Naive thymus-derived CD4-positive, alpha-beta T cell (primary cell): ENCODE measurements around the gene CSNK1A1. TPM values are rescaled to one million over a fixed set of nuclear protein-coding genes. Genes with fewer than 3 reads are reported as not detected.
"Not testable (repeated sequence)": the region's sequence is repeated elsewhere in the genome, so short reads cannot be mapped to it uniquely, and the experiment has no call there.

Experiments used
- ATAC-seq: fragments of 150-1000 bp; cut with Tn5 transposase; 2 replicates; pipeline ENCODE4 v1.10.0; 2021; ENCODE audit warnings: mild to moderate bottlenecking, moderate library complexity
- CTCF ChIA-PET: fragments of 350-600 bp; sonication (Branson Sonifier 250); formaldehyde crosslinking; loops from one replicate; lab custom pipeline; 2021; ENCODE audit warnings: antibody characterized with exemption; lab: Charles Lee
- POLR2A ChIA-PET: fragments of 350-600 bp; sonication (Branson Sonifier 250); formaldehyde crosslinking; loops from one replicate; lab custom pipeline; 2021; ENCODE audit warnings: antibody characterized with exemption, inconsistent platforms; lab: Charles Lee
- DNase-seq, 9 donors: peaks; one replicate each; pipeline versions ENCODE4 v3.0.0 to v3.0.0-alpha.2; 2020 to 2022; ENCODE audit warnings: mixed read lengths in 1 of 9
- H3K27ac ChIP-seq: one replicate; pipeline ENCODE4 v1.7.0; 2013; ENCODE audit warnings: mild to moderate bottlenecking, low read depth, low read length, moderate library complexity
- H3K27me3 ChIP-seq, 2 donors: one replicate each; pipeline ENCODE4 v1.7.0; 2013; ENCODE audit warnings: low read length in 2 of 2, mild to moderate bottlenecking in 2 of 2, moderate library complexity in 2 of 2; ENCODE audit not compliant: control insufficient read depth in 2 of 2, insufficient read depth in 2 of 2
- H3K36me3 ChIP-seq, 3 experiments: 1 replicate in 2 of 3; 2 replicates in 1 of 3; pipeline ENCODE4 v1.7.0; 2013; ENCODE audit warnings: low read length in 3 of 3, mild to moderate bottlenecking in 3 of 3, moderate library complexity in 1 of 3; ENCODE audit not compliant: insufficient read depth in 3 of 3, control insufficient read depth in 2 of 3
- H3K4me1 ChIP-seq, 2 donors: one replicate each; pipeline ENCODE4 v1.7.0; 2013; ENCODE audit warnings: low read length in 2 of 2, mild to moderate bottlenecking in 2 of 2, moderate library complexity in 1 of 2; ENCODE audit not compliant: control insufficient read depth in 2 of 2, insufficient read depth in 2 of 2
- H3K4me3 ChIP-seq: 2 replicates; pipeline ENCODE4 v1.7.0; 2013; ENCODE audit warnings: mild to moderate bottlenecking, low read length
- H3K9me3 ChIP-seq, 3 experiments: 1 replicate in 2 of 3; 2 replicates in 1 of 3; pipeline ENCODE4 v1.7.0; 2013; ENCODE audit warnings: low read length in 3 of 3; ENCODE audit not compliant: control insufficient read depth in 2 of 3
- H3K27ac Mint-ChIP-seq, 9 donors: one replicate each; pipeline ENCODE4 v1.8.0; 2020 to 2022; ENCODE audit warnings: mixed read lengths in 9 of 9, mild to moderate bottlenecking in 8 of 9, moderate library complexity in 5 of 9, inconsistent platforms in 2 of 9
- H3K27me3 Mint-ChIP-seq, 5 donors: one replicate each; pipeline ENCODE4 v1.8.0; 2021 to 2022; ENCODE audit warnings: mixed read lengths in 5 of 5, mild to moderate bottlenecking in 1 of 5
- H3K36me3 Mint-ChIP-seq, 5 donors: one replicate each; pipeline ENCODE4 v1.8.0; 2020 to 2022; ENCODE audit warnings: mixed read lengths in 5 of 5, mild to moderate bottlenecking in 3 of 5, inconsistent platforms in 1 of 5
- H3K4me1 Mint-ChIP-seq, 7 donors: one replicate each; pipeline ENCODE4 v1.8.0; 2020 to 2022; ENCODE audit warnings: mixed read lengths in 7 of 7, mild to moderate bottlenecking in 3 of 7, inconsistent platforms in 1 of 7
- H3K4me3 Mint-ChIP-seq, 10 donors: one replicate each; pipeline ENCODE4 v1.8.0; 2020 to 2022; ENCODE audit warnings: mild to moderate bottlenecking in 10 of 10, mixed read lengths in 10 of 10, moderate library complexity in 6 of 10, inconsistent platforms in 2 of 10
- H3K9me3 Mint-ChIP-seq, 11 donors: one replicate each; pipeline ENCODE4 v1.8.0; 2020 to 2022; ENCODE audit warnings: mixed read lengths in 11 of 11, mild to moderate bottlenecking in 4 of 11, inconsistent platforms in 1 of 11, moderate library complexity in 1 of 11
- intact Hi-C, 2 donors: fragments of 100-400 bp; cut with micrococcal nuclease; formaldehyde crosslinking; loops; one replicate each; pipeline ENCODE4 v1.15.1; 2023
- polyA plus RNA-seq, 2 donors: library from polyadenylated mRNA; unstranded; fragments of 300-500 nt; fragmentation: Illumina TruSeq; gene quantifications; one replicate each; pipeline ENCODE4 v1.2.3, GENCODE V29; 2021
- total RNA-seq, 6 experiments: library from RNA in 5 of 6; stranded (reverse) in 5 of 6; gene quantifications; 1 replicate in 5 of 6; 2 replicates in 1 of 6; pipeline ENCODE4 v1.2.3 and lab custom pipeline; 2021 to 2026

CSNK1A1 gene
- total and polyA plus RNA-seq, 7 experiments from 2014 or later: 146 to 217 (median 178) TPM

DNA sequence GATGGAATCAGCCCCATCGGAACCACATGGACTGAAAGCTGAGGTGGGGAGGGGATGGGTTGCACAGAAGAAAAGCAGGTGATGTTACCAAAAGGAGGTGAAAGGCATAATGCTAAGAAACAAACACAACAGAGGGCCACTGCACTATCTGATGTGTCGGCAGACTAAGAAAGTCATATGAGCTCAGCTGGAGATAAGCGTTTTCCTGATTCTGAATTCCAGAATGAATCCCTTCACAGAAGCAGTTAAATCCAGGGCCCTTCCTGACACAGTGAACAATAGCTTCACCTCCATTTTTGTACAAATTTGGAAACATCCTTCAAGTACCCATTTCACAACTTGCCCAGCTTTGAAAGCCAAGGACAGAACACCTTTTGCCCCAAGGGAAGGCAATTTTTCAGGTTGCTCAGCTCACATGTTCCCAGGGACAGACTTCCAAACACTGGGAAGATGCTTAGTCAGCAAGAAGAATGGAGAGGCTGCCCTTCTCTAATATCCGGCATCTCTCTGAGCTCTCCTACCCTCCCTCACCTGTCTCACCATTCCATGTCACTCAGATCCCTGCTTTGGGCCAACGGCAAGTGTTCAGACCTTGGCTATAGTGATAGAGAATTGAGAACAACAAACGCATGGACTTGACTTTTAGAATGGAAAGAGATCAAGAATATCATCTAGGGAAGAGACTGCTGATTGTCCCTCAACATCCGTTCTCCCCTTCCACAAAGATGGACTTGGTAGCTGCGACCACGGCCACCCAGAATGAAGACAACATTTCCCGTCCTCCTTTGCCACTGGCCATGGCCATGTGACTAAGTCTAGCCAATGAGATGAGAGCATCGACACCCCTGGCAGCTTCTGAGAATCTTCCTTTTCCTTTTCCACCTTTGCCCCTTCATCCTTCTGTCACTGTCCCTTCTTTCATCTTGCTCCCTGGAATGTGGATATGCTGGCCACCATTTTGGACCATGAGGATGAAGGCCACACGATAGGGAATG, 103.6 kb downstream of the CSNK1A1 start:
- Mint-ChIP-seq H3K36me3 (no peaks in the 10 kb centered on the region), H3K9me3 (no peaks in the 10 kb centered on the region), H3K4me1 (peaks cover 0 to 10% (median 2%) of the 10 kb centered on the region in 7 donors), H3K27me3 (peaks cover 0 to 5% (median 0%) of the 10 kb centered on the region in 5 donors), H3K27ac (no peak overlapping the region), H3K4me3 (no peak overlapping the region)
- no peaks in the 10 kb centered on the region for H3K4me1 ChIP-seq
- ATAC-seq (no peak), DNase-seq (no peak)
- H3K9me3 ChIP-seq: no peaks in the 10 kb centered on the region
- H3K4me3 ChIP-seq: no peak overlapping the region
- ChIA-PET POLR2A (interaction anchor here (0.6 kb wide), 1 partner anchor 123 kb away, joined by 3 read pairs; no protein-coding TSS in a partner anchor), CTCF (interaction anchor here (0.6 to 2.1 kb wide), 4 partner anchors 63 to 163 kb away, joined by 3 to 8 read pairs (median 4); no protein-coding TSS in a partner anchor)
- intact Hi-C loops: loop anchor here in 1 of 2 donors (5.0 kb wide), 1 partner anchor 45 kb away; no protein-coding TSS in a partner anchor
- no peaks in the 10 kb centered on the region for H3K27me3 ChIP-seq
- no peaks in the 10 kb centered on the region for H3K36me3 ChIP-seq
- H3K27ac ChIP-seq: no peak overlapping the region

DNA sequence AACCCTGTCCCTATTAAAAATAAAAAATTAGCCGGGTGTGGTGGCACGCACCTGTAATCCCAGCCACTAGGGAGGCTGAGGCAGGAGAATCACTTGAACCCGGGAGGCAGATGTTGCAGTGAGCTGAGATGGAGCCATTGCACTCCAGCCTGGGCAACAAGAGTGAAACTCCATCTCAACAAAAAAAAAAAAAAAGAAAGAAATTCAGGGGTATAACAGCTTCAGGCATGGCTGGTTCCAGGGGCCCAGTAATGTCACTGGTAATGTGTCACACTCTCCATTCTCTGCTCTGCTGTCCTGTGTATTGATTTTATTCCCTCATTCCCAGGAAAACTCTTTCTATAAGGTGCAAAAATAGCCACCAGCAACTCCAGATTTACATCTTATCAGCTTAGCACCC, 104.4 kb downstream of the CSNK1A1 start:
- H3K4me1 Mint-ChIP-seq: peaks cover 0 to 10% (median 4%) of the 10 kb centered on the region in 7 donors
- H3K4me1 ChIP-seq, H3K36me3 Mint-ChIP-seq, H3K4me3 ChIP-seq, H3K36me3 ChIP-seq, H3K4me3 Mint-ChIP-seq, H3K27ac ChIP-seq, H3K27ac Mint-ChIP-seq, H3K27me3 Mint-ChIP-seq, H3K9me3 ChIP-seq, H3K27me3 ChIP-seq, DNase-seq, H3K9me3 Mint-ChIP-seq, ATAC-seq, POLR2A ChIA-PET: not testable (repeated sequence)
- CTCF ChIA-PET: interaction anchor here (0.7 to 2.1 kb wide), 4 partner anchors 9 to 164 kb away, joined by 4 to 8 read pairs (median 6); no protein-coding TSS in a partner anchor
- intact Hi-C loops: loop anchor here in 1 of 2 donors (5.0 kb wide), 1 partner anchor 46 kb away; no protein-coding TSS in a partner anchor

DNA sequence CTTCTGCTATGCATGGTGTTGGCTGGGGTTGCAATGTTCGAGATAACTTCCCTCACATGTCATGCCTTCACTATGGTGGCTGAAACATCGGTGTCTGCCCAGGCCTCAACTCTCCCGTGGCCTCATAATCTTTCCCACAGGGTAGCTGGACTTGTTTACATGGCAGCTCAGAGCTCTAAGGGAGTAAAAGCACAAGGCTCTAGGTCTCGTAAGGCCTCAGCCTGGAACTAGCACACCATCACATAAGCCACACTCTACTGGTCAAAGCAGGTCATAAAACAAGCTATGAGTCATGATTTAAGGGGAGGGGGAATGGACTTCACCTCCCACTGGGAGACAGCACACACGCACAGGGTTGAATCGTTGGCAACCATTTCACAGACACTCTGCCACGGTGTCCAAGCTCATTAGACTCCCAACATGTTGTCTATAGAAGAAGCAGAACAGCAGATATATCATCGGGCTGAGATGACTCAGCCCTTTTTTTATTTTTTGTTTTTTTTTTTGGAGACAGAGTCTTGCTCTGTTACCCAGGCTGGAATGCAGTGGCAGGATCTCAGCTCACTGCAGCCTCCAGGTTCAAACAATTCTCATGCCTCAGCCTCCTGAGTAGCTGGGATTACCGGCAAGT, 105.4 kb downstream of the CSNK1A1 start:
- Mint-ChIP-seq H3K36me3 (no peaks in the 10 kb centered on the region), H3K4me1 (peaks cover 0 to 10% (median 4%) of the 10 kb centered on the region in 7 donors), H3K9me3 (no peaks in the 10 kb centered on the region), H3K27me3 (peaks cover 0 to 5% (median 0%) of the 10 kb centered on the region in 5 donors), H3K4me3 (no peak overlapping the region), H3K27ac (no peak overlapping the region)
- H3K27me3 ChIP-seq: no peaks in the 10 kb centered on the region
- no peak overlapping the region for H3K4me3 ChIP-seq
- ChIA-PET POLR2A (no interaction called here), CTCF (interaction anchor here (0.6 to 2.1 kb wide), 5 partner anchors 10 to 145 kb away, joined by 3 to 8 read pairs (median 6); no protein-coding TSS in a partner anchor)
- H3K9me3 ChIP-seq: no peaks in the 10 kb centered on the region
- no peak overlapping the region for H3K27ac ChIP-seq
- intact Hi-C loops: loop anchor here in 1 of 2 donors (5.0 kb wide), 1 partner anchor 46 kb away; no protein-coding TSS in a partner anchor
- no peaks in the 10 kb centered on the region for H3K36me3 ChIP-seq
- H3K4me1 ChIP-seq: no peaks in the 10 kb centered on the region
- ATAC-seq (no peak), DNase-seq (no peak)

DNA sequence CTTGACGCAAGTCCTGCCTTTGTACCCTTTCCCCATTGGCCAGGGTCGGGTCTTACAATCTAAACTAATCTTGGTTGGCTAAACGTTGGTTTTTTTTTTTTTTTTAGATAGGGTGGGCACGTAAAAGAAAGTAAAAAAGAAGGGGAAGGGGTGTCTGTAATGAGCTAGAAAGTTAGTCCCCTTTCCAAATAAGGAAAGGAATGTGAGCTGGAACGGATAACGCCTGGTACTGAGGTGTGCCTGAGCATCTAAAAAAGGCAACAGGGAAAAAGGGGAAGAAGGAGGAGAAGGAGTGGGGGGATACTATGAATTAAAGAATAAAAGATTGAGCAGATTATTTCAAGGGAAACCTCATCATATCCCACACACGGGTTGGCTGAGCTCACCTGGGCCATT, 105.9 kb downstream of the CSNK1A1 start:
- Histone ChIP-seq H3K4me1 (no peaks in the 10 kb centered on the region), H3K27me3 (no peaks in the 10 kb centered on the region), H3K4me3 (no peak overlapping the region), H3K9me3 (no peaks in the 10 kb centered on the region), H3K36me3 (no peaks in the 10 kb centered on the region), H3K27ac (no peak overlapping the region)
- CTCF ChIA-PET: interaction anchor here (0.6 to 2.1 kb wide), 5 partner anchors 10 to 145 kb away, joined by 3 to 8 read pairs (median 6); no protein-coding TSS in a partner anchor
- POLR2A ChIA-PET: no interaction called here
- Mint-ChIP-seq H3K27me3 (peaks cover 0 to 5% (median 0%) of the 10 kb centered on the region in 5 donors), H3K36me3 (no peaks in the 10 kb centered on the region), H3K9me3 (no peaks in the 10 kb centered on the region), H3K27ac (no peak overlapping the region), H3K4me1 (peaks cover 0 to 11% (median 4%) of the 10 kb centered on the region in 7 donors), H3K4me3 (no peak overlapping the region)
- ATAC-seq: no peak
- no peak for DNase-seq
- intact Hi-C loops: loop anchor here in 1 of 2 donors (5.0 kb wide), 1 partner anchor 47 kb away; no protein-coding TSS in a partner anchor

DNA sequence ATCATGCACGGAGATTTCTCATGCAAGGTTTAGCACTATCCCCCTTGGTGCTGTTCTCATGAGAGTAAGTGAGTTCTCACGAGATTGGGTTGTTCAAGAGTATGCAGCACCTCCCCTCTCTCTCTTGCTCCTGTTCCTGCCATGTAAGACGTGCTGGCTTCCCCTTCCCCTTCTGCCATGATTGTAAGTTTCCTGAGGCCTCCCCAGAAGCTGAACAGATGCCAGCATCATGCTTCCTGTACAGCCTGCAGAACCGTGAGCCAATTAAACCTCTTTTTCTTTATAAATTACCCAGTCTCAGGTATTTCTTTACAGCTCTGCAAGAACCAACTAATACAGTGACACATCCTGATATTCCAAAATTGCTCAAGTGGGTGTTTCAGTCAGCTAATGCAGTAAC, 106.8 kb downstream of the CSNK1A1 start:
- H3K4me3 ChIP-seq, H3K27ac ChIP-seq, H3K4me1 ChIP-seq, H3K9me3 Mint-ChIP-seq, H3K27me3 ChIP-seq, H3K27ac Mint-ChIP-seq, H3K27me3 Mint-ChIP-seq, H3K36me3 Mint-ChIP-seq, DNase-seq, H3K9me3 ChIP-seq, intact Hi-C loops, H3K36me3 ChIP-seq, ATAC-seq, H3K4me3 Mint-ChIP-seq: not testable (repeated sequence)
- ChIA-PET POLR2A (interaction anchor here (0.6 kb wide), 1 partner anchor 16 kb away, joined by 3 read pairs; no protein-coding TSS in a partner anchor), CTCF (interaction anchor here (0.6 to 0.8 kb wide), 3 partner anchors 20 to 115 kb away, joined by 3 to 4 read pairs (median 4); no protein-coding TSS in a partner anchor)
- peaks cover 1 to 15% (median 12%) of the 10 kb centered on the region in 7 donors for H3K4me1 Mint-ChIP-seq

DNA sequence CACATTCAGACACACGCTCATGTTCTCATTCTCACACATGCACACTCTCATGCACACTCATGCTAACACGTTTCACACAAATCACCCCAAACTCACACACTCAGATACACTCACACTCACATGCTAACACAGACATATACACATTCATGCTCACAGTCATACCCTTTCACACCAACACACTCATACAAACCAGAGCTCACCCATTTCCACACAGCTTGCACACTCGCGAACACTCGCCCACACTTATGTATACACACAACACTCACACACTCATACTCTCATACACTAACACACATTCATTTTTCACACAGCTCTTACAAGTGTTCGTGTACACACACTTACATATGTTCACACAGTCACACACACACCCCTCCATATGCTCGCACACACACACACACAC, 108.0 kb downstream of the CSNK1A1 start:
- intact Hi-C loops: no loop called here
- H3K4me3 Mint-ChIP-seq: no peak overlapping the region

More for the DNA sequence above, 108.0 kb downstream of the CSNK1A1 start:
- H3K4me3 ChIP-seq: no peak overlapping the region
- no peaks in the 10 kb centered on the region for H3K36me3 Mint-ChIP-seq
- H3K9me3 ChIP-seq: no peaks in the 10 kb centered on the region
- peaks cover 0 to 4% (median 0%) of the 10 kb centered on the region in 5 donors for H3K27me3 Mint-ChIP-seq
- H3K27me3 ChIP-seq: no peaks in the 10 kb centered on the region
- no peak overlapping the region for H3K27ac Mint-ChIP-seq
- H3K36me3 ChIP-seq: no peaks in the 10 kb centered on the region
- ChIA-PET CTCF (interaction anchor here (0.7 to 5.7 kb wide), 5 partner anchors 9 to 126 kb away, joined by 3 to 67 read pairs (median 3); no protein-coding TSS in a partner anchor), POLR2A (interaction anchor here (0.8 to 1.2 kb wide), 3 partner anchors 11 to 108 kb away, joined by 3 to 5 read pairs (median 4); partner anchors contain the start of gene CSNK1A1)
- no peaks in the 10 kb centered on the region for H3K4me1 ChIP-seq
- ATAC-seq (no peak), DNase-seq (no peak)
- peaks cover 1 to 18% (median 12%) of the 10 kb centered on the region in 7 donors for H3K4me1 Mint-ChIP-seq
- H3K27ac ChIP-seq: no peak overlapping the region
- H3K9me3 Mint-ChIP-seq: no peaks in the 10 kb centered on the region
